Lower leg skin (tissue), 4 donors: ENCODE measurements around the gene PDGFD. TPM values are rescaled to one million over a fixed set of nuclear protein-coding genes. Genes with fewer than 3 reads are reported as not detected.

Experiments
- DNase-seq, 2 donors: peaks; one replicate each; pipeline ENCODE4 v3.0.0-alpha.2; 2019; ENCODE audit warnings: low spot score in 2 of 2
- H3K4me3 ChIP-seq: fragments of 200-600 bp; sonication (generic); 2 replicates; pipeline ENCODE4 v1.5.1; 2017; ENCODE audit warnings: mild to moderate bottlenecking, low read depth; ENCODE audit not compliant: poor library complexity, severe bottlenecking
- CTCF ChIP-seq, 3 donors: fragments of 450-650 bp; IDR thresholded peaks; one replicate each; pipeline ENCODE4 v1.5.1; 2016; ENCODE audit warnings: antibody characterized with exemption in 3 of 3, mild to moderate bottlenecking in 3 of 3, moderate library complexity in 2 of 3
- POLR2A ChIP-seq, 2 donors: fragments of 450-650 bp; IDR thresholded peaks; one replicate each; pipeline ENCODE4 v1.6.1; 2016 to 2017; ENCODE audit warnings: antibody characterized with exemption in 2 of 2, mild to moderate bottlenecking in 1 of 2, moderate library complexity in 1 of 2
- WGBS, 2 donors: methylation state at CpG; one replicate each; pipeline ENCODE4 v1.1.5; 2018; 5-methylcytosine and 5-hydroxymethylcytosine counted together
- intact Hi-C: fragments of 100-400 bp; cut with DNase I; formaldehyde crosslinking; loops from one replicate; pipeline ENCODE4 v1.15.0; 2023; ENCODE audit warnings: low total_unique reads
- total RNA-seq, 4 donors: library from RNA; depleted of rRNA; stranded (reverse); fragments of >200 nt; gene quantifications; one replicate each; pipeline ENCODE4 v1.1.0, GENCODE V29; 2016

The PDGFD gene
- total RNA-seq, 4 donors from 2014 or later: 6.8 to 15.1 (median 10.5) TPM

GRCh38 chr11:104120493-104121137 lies 43.3 kb downstream of the PDGFD start:
- intact Hi-C loops: no loop called here
- DNase-seq: no peak
- TF ChIP-seq POLR2A (IDR thresholded peaks at IDR 0.05) (no peak), CTCF (IDR thresholded peaks at IDR 0.05) (no peak)
- WGBS, 2 donors: 71 to 86% methylated on average over 4 of the region's 4 CpGs
- H3K4me3 ChIP-seq: no peak overlapping the region

GRCh38 chr11:104118105-104118744 lies 45.7 kb downstream of the PDGFD start:
- no peak for DNase-seq
- WGBS, 2 donors: 87 to 92% methylated on average over 1 of the region's 1 CpG
- intact Hi-C loops: no loop called here
- H3K4me3 ChIP-seq: no peak overlapping the region
- no peak for TF ChIP-seq POLR2A (IDR thresholded peaks at IDR 0.05)
- TF ChIP-seq CTCF (IDR thresholded peaks at IDR 0.05): no peak

- intact Hi-C loops: no loop called here
- no peak overlapping the region for H3K4me3 ChIP-seq
- TF ChIP-seq CTCF (IDR thresholded peaks at IDR 0.05) (no peak), POLR2A (IDR thresholded peaks at IDR 0.05) (no peak)
- WGBS, 2 donors: 82 to 89% methylated on average over 2 of the region's 2 CpGs
- DNase-seq: no peak
Observed at GRCh38 chr11:104113541-104113940, 50.4 kb downstream of the PDGFD start.

- no peak overlapping the region for H3K4me3 ChIP-seq
- 61 to 62% methylated on average over 5 of the region's 5 CpGs for WGBS, 2 donors
- intact Hi-C loops: no loop called here
- no peak for DNase-seq
- TF ChIP-seq CTCF (IDR thresholded peaks at IDR 0.05) (no peak), POLR2A (IDR thresholded peaks at IDR 0.05) (no peak)
Observed at GRCh38 chr11:104106136-104106754, 57.7 kb downstream of the PDGFD start.

- intact Hi-C loops: no loop called here
- no peak for DNase-seq
- TF ChIP-seq POLR2A (IDR thresholded peaks at IDR 0.05) (no peak), CTCF (IDR thresholded peaks at IDR 0.05) (no peak)
- H3K4me3 ChIP-seq: no peak overlapping the region
- 44 to 49% methylated on average over 1 of the region's 1 CpG for WGBS, 2 donors
Observed at GRCh38 chr11:104105155-104105554, 58.8 kb downstream of the PDGFD start.
